DND-41 (cell line): ENCODE data around the gene KIF1A.

ENCODE experiments used
- ATAC-seq: fragments of 200-7000 bp; cut with Tn5 transposase; 3 replicates; pipeline ENCODE4 v1.9.1; 2021; ENCODE audit warnings: low read depth; ENCODE audit not compliant: insufficient read depth
- DNase-seq: peaks from one replicate; pipeline ENCODE4 v3.0.0-alpha.2; 2020
- H2AFZ ChIP-seq: 2 replicates; pipeline ENCODE4 v1.6.0; 2012; ENCODE audit warnings: low read depth, low read length
- H3K27ac ChIP-seq: 2 replicates; pipeline ENCODE4 v1.5.1; 2012; ENCODE audit warnings: low read length, inconsistent platforms
- H3K27me3 ChIP-seq: fragments of 200-600 bp; sonication (generic); 2 replicates; pipeline ENCODE4 v1.6.0; 2012; ENCODE audit warnings: low read length, mild to moderate bottlenecking, inconsistent platforms; ENCODE audit not compliant: insufficient read depth, poor library complexity
- H3K36me3 ChIP-seq: 2 replicates; pipeline ENCODE4 v1.5.1; 2012; ENCODE audit warnings: low read length, inconsistent platforms; ENCODE audit not compliant: insufficient read depth
- H3K4me1 ChIP-seq: 2 replicates; pipeline ENCODE4 v1.5.1; 2012; ENCODE audit warnings: mild to moderate bottlenecking, low read length; ENCODE audit not compliant: insufficient read depth
- H3K4me2 ChIP-seq: 2 replicates; pipeline ENCODE4 v1.6.0; 2012; ENCODE audit warnings: mild to moderate bottlenecking, moderate library complexity, low read length, inconsistent platforms; ENCODE audit not compliant: insufficient read depth
- H3K4me3 ChIP-seq, 2 experiments: fragments of 200-600 bp in 1 of 2; shearing (Covaris generic) in 1 of 2; 2 replicates each; pipeline ENCODE4 v1.5.1; 2012 to 2016; ENCODE audit warnings: inconsistent platforms in 2 of 2, low read length in 2 of 2, mild to moderate bottlenecking in 2 of 2, low read depth in 1 of 2, moderate library complexity in 1 of 2
- H3K79me2 ChIP-seq: 2 replicates; pipeline ENCODE4 v1.6.0; 2012; ENCODE audit warnings: low read length, inconsistent platforms; ENCODE audit not compliant: insufficient read depth
- H3K9ac ChIP-seq: 2 replicates; pipeline ENCODE4 v1.6.0; 2012; ENCODE audit warnings: low read depth, mild to moderate bottlenecking, inconsistent platforms, low read length, moderate library complexity
- H3K9me3 ChIP-seq: 2 replicates; pipeline ENCODE4 v1.5.1; 2012; ENCODE audit warnings: low read length, moderate library complexity, mild to moderate bottlenecking, inconsistent platforms; ENCODE audit not compliant: insufficient read depth, severe bottlenecking
- H4K20me1 ChIP-seq: 2 replicates; pipeline ENCODE4 v1.6.0; 2012; ENCODE audit warnings: low read length; ENCODE audit not compliant: insufficient read depth
- EZH2 ChIP-seq: IDR thresholded peaks from 3 replicates; pipeline ENCODE4 v1.6.1; 2012; ENCODE audit warnings: borderline replicate concordance, low read depth, mild to moderate bottlenecking, moderate library complexity, low read length, inconsistent platforms; ENCODE audit not compliant: severe bottlenecking
- TF ChIP-seq, protein P1 (sequence below): IDR thresholded peaks from 2 replicates; pipeline ENCODE4 v1.5.1; 2012; ENCODE audit warnings: borderline replicate concordance, low read length, moderate library complexity, mild to moderate bottlenecking; ENCODE audit not compliant: poor library complexity, severe bottlenecking; ENCODE audit errors: extremely low read depth

Gene KIF1A

DNA sequence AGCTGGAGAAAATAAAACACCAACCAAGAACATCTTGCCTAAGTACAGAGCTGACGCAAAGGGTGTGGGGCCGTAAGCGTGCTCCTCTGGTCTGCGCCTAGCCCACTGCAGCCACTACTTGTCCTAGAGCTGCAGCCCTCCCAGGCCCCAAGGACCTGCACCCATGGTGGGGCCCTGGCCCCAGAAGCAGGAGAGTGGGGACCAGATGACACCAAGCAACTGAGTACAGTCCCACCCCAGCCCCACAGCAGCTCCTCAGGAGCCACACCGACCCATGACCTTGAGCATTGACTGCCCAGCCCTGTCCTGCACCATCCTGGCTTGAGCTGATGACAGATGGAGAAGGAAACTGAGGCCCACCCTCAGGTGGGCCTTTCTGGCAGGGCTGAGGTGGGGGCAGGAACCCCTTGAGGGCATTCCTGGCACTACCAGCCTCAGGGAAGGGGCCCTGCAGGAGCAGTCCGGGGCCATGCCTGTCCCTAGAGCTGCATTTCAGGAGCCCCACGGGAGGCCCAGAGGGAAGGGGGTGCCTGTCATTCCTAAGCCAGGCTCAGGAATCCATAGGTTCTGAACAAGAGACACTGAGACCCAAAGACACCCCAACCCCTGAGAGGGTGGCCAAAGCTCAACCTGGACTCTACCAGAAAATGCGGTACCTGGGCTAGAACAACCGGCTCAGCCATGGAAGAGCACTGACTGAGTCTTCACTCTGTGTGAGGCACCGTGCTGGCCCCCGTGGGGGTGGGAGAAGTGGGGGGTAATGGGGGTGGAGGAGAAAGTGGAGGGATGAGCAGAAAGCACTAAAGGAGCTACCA lies 4.9 kb downstream of the KIF1A start:
- Histone ChIP-seq H3K4me3 (no peak overlapping the region), H2AFZ (no peak overlapping the region), H3K27me3 (no peaks in the 10 kb centered on the region), H3K9ac (no peak overlapping the region), H3K4me1 (no peaks in the 10 kb centered on the region), H3K9me3 (peaks cover 15% of the 10 kb centered on the region), H3K36me3 (no peaks in the 10 kb centered on the region), H3K4me2 (no peak overlapping the region), H3K79me2 (no peaks in the 10 kb centered on the region), H3K27ac (no peak overlapping the region), H4K20me1 (no peaks in the 10 kb centered on the region)
- no peak for DNase-seq
- ATAC-seq = no peak
- TF ChIP-seq EZH2 = no peak
- TF ChIP-seq, protein P1, sequence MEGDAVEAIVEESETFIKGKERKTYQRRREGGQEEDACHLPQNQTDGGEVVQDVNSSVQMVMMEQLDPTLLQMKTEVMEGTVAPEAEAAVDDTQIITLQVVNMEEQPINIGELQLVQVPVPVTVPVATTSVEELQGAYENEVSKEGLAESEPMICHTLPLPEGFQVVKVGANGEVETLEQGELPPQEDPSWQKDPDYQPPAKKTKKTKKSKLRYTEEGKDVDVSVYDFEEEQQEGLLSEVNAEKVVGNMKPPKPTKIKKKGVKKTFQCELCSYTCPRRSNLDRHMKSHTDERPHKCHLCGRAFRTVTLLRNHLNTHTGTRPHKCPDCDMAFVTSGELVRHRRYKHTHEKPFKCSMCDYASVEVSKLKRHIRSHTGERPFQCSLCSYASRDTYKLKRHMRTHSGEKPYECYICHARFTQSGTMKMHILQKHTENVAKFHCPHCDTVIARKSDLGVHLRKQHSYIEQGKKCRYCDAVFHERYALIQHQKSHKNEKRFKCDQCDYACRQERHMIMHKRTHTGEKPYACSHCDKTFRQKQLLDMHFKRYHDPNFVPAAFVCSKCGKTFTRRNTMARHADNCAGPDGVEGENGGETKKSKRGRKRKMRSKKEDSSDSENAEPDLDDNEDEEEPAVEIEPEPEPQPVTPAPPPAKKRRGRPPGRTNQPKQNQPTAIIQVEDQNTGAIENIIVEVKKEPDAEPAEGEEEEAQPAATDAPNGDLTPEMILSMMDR = no peak

- H3K27ac ChIP-seq = no peak overlapping the region
Observed at GRCh38 chr2:240814280-240814679, 5.7 kb downstream of the KIF1A start.

GRCh38 chr2:240813231-240813921 lies 6.6 kb downstream of the KIF1A start:
- no peaks in the 10 kb centered on the region for H3K79me2 ChIP-seq
- ATAC-seq (no peak), DNase-seq (no peak)
- no peak overlapping the region for H3K9ac ChIP-seq
- H3K27ac ChIP-seq = no peak overlapping the region
- no peak for TF ChIP-seq EZH2
- TF ChIP-seq, protein P1 = no peak
- no peak overlapping the region for H3K4me3 ChIP-seq
- H3K9me3 ChIP-seq = peaks cover 15% of the 10 kb centered on the region
- H2AFZ ChIP-seq = no peak overlapping the region
- H3K4me1 ChIP-seq = no peaks in the 10 kb centered on the region
- H4K20me1 ChIP-seq = no peaks in the 10 kb centered on the region
- H3K36me3 ChIP-seq = no peaks in the 10 kb centered on the region
- no peak overlapping the region for H3K4me2 ChIP-seq
- H3K27me3 ChIP-seq = no peaks in the 10 kb centered on the region

More at GRCh38 chr2:240814280-240814679, 5.7 kb downstream of the KIF1A start:
- Histone ChIP-seq H3K79me2 (no peaks in the 10 kb centered on the region), H3K9me3 (peaks cover 15% of the 10 kb centered on the region), H3K36me3 (no peaks in the 10 kb centered on the region), H3K27me3 (no peaks in the 10 kb centered on the region), H3K4me3 (no peak overlapping the region), H2AFZ (no peak overlapping the region), H4K20me1 (no peaks in the 10 kb centered on the region), H3K4me2 (no peak overlapping the region), H3K9ac (no peak overlapping the region), H3K4me1 (no peaks in the 10 kb centered on the region)
- ATAC-seq (no peak), DNase-seq (no peak)
- TF ChIP-seq, protein P1 = no peak
- TF ChIP-seq EZH2 = no peak
